LNCaP clone FGC (cell line): ENCODE results near the gene TPSD1.
A peak's percentile ranks its signal among the peaks of the same experiment; 100 is the strongest.
"Not testable (repeated sequence)": the region's sequence is repeated elsewhere in the genome, so short reads cannot be mapped to it uniquely, and the experiment has no call there.

Experiments
- DNase-seq: peaks from one replicate; pipeline ENCODE4 v3.0.0-alpha.2; 2011; ENCODE audit warnings: low read depth
- H3K4me3 ChIP-seq: 2 replicates; pipeline ENCODE4 v1.5.1; 2011; ENCODE audit warnings: mild to moderate bottlenecking, low read depth, low read length, control low read depth
- TF ChIP-seq, protein P1 (sequence below): IDR thresholded peaks from 2 replicates; pipeline ENCODE4 v1.5.1; 2012; ENCODE audit warnings: mild to moderate bottlenecking; ENCODE audit not compliant: control insufficient read depth, insufficient read depth; ENCODE audit errors: extremely low read depth

TPSD1 gene

DNA sequence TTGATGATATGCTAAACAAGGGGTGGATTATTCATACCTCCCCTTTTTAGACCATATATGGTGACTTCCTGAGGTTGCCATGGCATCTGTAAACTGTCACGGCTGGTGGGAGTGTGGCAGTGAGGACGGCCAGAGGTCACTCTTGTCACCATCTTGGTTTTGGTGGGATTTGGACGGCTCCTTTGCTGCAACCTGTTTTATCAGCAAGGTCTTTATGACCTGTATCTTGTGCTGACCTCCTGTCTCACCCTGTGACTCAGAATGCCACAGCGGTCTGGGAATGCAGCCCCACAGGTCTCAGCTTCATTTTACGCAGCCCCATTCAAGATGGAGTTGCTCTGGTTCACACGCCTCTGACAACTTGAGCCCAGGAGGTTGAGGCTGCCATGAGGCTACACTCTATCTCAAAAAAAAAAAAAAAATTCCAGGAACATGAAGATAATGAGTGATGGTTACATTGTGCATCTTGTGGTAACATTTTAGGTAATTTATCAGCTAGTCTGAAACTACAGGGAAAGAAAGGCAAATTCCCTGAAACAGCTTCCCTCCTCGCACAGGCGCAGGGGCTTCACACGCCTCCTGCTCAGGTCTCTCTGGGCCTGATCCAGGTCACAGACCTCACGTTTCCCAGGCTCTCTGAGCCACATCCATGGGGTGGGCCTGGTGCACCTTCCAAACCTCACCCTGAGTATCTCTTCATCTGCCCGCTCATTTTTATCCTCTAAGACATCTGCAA lies 38.2 kb downstream of the TPSD1 start:
- no peak for DNase-seq
- H3K4me3 ChIP-seq, result no peak overlapping the region
- TF ChIP-seq, protein P1, sequence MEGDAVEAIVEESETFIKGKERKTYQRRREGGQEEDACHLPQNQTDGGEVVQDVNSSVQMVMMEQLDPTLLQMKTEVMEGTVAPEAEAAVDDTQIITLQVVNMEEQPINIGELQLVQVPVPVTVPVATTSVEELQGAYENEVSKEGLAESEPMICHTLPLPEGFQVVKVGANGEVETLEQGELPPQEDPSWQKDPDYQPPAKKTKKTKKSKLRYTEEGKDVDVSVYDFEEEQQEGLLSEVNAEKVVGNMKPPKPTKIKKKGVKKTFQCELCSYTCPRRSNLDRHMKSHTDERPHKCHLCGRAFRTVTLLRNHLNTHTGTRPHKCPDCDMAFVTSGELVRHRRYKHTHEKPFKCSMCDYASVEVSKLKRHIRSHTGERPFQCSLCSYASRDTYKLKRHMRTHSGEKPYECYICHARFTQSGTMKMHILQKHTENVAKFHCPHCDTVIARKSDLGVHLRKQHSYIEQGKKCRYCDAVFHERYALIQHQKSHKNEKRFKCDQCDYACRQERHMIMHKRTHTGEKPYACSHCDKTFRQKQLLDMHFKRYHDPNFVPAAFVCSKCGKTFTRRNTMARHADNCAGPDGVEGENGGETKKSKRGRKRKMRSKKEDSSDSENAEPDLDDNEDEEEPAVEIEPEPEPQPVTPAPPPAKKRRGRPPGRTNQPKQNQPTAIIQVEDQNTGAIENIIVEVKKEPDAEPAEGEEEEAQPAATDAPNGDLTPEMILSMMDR, result no peak

- TF ChIP-seq, protein P1, result no peak
- DNase-seq, result no peak
- H3K4me3 ChIP-seq, result no peak overlapping the region
Observed at GRCh38 chr16:1295465-1295864, 39.6 kb downstream of the TPSD1 start.

DNA sequence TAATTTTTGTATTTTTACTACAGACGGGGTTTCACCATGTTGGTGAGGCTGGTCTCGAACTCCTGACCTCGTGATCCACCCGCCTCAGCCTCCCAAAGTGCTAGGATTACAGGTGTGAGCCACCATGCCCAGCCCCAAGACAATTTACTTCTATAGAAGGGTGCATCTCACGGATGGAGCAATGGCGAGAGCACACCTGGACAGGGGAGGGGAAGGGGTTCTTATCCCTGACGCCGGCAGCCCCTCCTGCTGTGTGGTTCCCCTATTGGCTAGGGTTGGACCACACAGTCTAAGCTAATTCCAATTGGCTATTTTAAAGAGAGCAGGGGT lies 40.8 kb downstream of the TPSD1 start:
- DNase-seq, H3K4me3 ChIP-seq: not testable (repeated sequence)

GRCh38 chr16:1297018-1297696 lies 41.3 kb downstream of the TPSD1 start:
- H3K4me3 ChIP-seq, result no peak overlapping the region
- TF ChIP-seq, protein P1, result no peak
- peak; percentile 96 for DNase-seq

DNA sequence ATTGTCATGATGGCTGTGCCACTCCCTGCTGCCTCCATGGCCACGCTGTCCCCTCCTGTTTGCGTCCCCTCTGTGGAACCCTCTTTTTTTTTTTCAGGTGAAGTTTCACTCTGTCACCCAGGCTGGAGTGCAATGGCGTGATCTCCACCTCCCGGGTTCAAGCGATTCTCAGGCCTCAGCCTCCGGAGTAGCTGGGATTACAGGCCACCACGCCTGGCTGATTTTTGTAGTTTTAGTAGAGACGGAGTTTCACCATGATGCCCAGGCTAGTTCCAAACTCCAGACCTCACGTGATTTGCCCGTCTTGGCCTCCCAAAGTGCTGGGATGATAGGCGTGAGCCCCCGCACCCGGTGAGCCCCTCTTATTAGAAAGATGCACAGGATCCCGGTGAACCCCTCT lies 42.5 kb downstream of the TPSD1 start:
- DNase-seq, result no peak
- no peak overlapping the region for H3K4me3 ChIP-seq
- TF ChIP-seq, protein P1, result no peak

- no peak for DNase-seq
- H3K4me3 ChIP-seq, result no peak overlapping the region
- TF ChIP-seq, protein P1, result no peak
Observed at GRCh38 chr16:1299012-1299867, 43.4 kb downstream of the TPSD1 start.

- DNase-seq, result no peak
- TF ChIP-seq, protein P1, result no peak
- no peak overlapping the region for H3K4me3 ChIP-seq
Observed at GRCh38 chr16:1299868-1300203, 44.0 kb downstream of the TPSD1 start.
